ENCODE data around the gene ANKMY1. TPM values are rescaled to one million over a fixed set of nuclear protein-coding genes. Genes with fewer than 3 reads are reported as not detected.
A peak's percentile ranks its signal among the peaks of the same experiment; 100 is the strongest.

Gene ANKMY1
- total RNA-seq, 2 donors from 2014 or later: 12.3 to 18.1 TPM

- Histone ChIP-seq H3K4me1 (peaks cover 30% of the 10 kb centered on the region), H3K27me3 (no peaks in the 10 kb centered on the region), H3K9ac (ENCODE audit: low read depth in 2 of 2, low read length in 2 of 2) (peak within 1 kb of the TSS; percentile 75 to 89), H3K9me3 (no peaks in the 10 kb centered on the region), H3K36me3 (no peaks in the 10 kb centered on the region), H3K27ac (peak within 1 kb of the TSS; percentile 96), H3K4me3 (peak within 1 kb of the TSS; percentile 86)
- peak; percentile 57 for DNase-seq
- TF ChIP-seq, protein P1, sequence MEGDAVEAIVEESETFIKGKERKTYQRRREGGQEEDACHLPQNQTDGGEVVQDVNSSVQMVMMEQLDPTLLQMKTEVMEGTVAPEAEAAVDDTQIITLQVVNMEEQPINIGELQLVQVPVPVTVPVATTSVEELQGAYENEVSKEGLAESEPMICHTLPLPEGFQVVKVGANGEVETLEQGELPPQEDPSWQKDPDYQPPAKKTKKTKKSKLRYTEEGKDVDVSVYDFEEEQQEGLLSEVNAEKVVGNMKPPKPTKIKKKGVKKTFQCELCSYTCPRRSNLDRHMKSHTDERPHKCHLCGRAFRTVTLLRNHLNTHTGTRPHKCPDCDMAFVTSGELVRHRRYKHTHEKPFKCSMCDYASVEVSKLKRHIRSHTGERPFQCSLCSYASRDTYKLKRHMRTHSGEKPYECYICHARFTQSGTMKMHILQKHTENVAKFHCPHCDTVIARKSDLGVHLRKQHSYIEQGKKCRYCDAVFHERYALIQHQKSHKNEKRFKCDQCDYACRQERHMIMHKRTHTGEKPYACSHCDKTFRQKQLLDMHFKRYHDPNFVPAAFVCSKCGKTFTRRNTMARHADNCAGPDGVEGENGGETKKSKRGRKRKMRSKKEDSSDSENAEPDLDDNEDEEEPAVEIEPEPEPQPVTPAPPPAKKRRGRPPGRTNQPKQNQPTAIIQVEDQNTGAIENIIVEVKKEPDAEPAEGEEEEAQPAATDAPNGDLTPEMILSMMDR (IDR thresholded peaks at IDR 0.05): no peak
- intact Hi-C loops (cut with DNase I): no loop called here
These were observed 10.3 kb upstream of the ANKMY1 start, which contains the start of gene RNPEPL1 for GRCh38 chr2:240567872-240568677. TSS of gene RNPEPL1 (plus strand) at chr2:240568484. CDS start at chr2:240568587, 103 bp downstream.

DNA sequence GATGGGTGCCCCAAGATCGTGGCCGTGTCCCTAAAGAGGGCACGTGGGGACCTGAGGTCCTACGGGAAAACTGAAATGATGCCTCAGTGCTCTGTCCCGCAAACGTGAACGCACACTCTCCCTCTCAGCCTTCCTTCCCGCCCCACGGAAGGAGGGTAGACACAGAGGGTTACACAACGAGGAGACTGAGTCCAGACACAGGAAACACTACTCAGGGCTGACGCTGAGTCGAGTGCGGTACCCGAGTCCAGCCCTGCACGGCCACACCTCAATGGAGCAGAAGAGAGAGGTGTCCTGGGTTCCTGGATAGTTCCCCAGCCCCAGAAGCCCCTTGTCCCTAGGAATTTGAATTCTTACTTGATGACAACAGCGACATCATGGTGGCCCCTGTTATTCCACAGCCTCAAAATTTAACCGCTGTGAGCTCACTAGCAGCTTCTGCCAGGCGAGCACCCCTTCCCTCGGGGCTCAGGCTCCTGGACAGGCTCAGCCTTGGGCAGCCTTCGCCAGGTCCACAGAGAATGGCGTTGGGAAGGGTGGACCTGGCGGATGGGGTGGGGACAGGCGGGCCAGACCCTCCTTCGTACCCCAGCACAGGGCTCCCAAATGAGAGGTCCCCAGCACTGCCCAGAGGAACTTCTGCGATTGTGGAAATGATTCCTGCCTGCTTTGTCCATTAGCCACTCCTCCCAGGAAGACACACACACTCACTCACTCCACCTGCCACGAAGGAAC lies 9.5 kb upstream of the ANKMY1 start:
- Histone ChIP-seq H3K36me3 (no peaks in the 10 kb centered on the region), H3K9me3 (no peaks in the 10 kb centered on the region), H3K4me3 (peak overlapping the region; percentile 60), H3K27me3 (no peaks in the 10 kb centered on the region), H3K4me1 (peaks cover 30% of the 10 kb centered on the region), H3K9ac (ENCODE audit: low read depth in 2 of 2, low read length in 2 of 2) (peak overlapping the region; percentile 61 to 89), H3K27ac (peak overlapping the region; percentile 96)
- intact Hi-C loops (cut with DNase I): no loop called here
- TF ChIP-seq, protein P1 (IDR thresholded peaks at IDR 0.05): no peak
- peak; percentile 48 for DNase-seq

GRCh38 chr2:240566203-240567136 lies 8.7 kb upstream of the ANKMY1 start:
- Histone ChIP-seq H3K27me3 (no peaks in the 10 kb centered on the region), H3K9ac (ENCODE audit: low read depth in 2 of 2, low read length in 2 of 2) (peak overlapping the region; percentile 80 to 89), H3K9me3 (no peaks in the 10 kb centered on the region), H3K4me1 (peaks cover 38% of the 10 kb centered on the region), H3K27ac (peak overlapping the region; percentile 96), H3K36me3 (no peaks in the 10 kb centered on the region), H3K4me3 (peak overlapping the region; percentile 60)
- peak; percentile 97 for DNase-seq
- intact Hi-C loops (cut with DNase I): no loop called here
- TF ChIP-seq, protein P1 (IDR thresholded peaks at IDR 0.05): peak; percentile 96

DNA sequence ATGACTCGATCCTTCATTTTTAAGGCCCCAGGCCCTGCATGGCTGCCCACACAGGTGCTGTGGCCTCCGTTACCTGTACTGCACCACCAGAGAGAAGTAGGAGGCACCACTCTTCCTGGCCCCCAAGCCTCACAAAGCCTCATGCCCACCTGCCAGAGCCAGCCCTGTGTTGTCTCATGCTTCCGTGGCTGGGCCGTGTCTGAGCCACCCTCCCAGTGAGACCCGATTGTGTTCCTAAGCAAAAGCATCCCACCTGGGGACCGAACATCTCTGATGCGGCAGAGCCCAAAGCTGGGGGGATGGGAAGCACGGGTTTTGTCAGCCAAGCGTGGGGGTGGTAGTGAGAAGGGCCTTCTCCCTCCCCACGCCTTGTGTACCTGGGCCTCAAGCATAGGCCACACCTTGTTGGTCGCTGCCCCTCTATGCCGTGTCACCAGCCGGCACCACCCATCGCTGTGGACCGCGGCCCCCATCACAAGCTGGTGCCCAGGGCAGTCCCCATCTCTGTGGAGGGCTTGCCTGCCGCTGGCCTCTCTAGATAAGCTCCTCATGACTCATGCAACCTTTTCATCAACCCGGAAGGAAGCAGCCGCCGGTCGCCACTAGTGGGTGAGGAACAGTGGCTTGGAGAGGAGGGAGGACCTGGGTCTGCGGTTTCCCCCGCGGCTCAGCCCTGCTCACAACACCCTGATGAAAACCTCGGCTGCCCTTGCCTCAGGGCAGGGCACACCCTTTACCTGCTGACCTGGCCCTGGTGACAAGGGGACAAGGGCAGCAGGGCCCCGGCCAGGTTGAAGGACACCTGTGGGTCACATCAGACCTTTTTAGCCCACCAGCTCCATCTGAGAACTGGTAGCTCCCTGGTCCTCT lies 7.8 kb upstream of the ANKMY1 start:
- intact Hi-C loops (cut with DNase I): no loop called here
- peak; percentile 89 for DNase-seq
- Histone ChIP-seq H3K27ac (peak overlapping the region; percentile 96), H3K9ac (ENCODE audit: low read depth in 2 of 2, low read length in 2 of 2) (peak overlapping the region; percentile 61 to 80), H3K36me3 (no peaks in the 10 kb centered on the region), H3K9me3 (no peaks in the 10 kb centered on the region), H3K4me1 (peaks cover 33% of the 10 kb centered on the region), H3K27me3 (no peaks in the 10 kb centered on the region), H3K4me3 (peak overlapping the region; percentile 23)
- TF ChIP-seq, protein P1 (IDR thresholded peaks at IDR 0.05): no peak

Measured in colonic mucosa (tissue), 4 donors.